Sigmoid colon (tissue), 3 donors: Measurements from ENCODE around the gene NTM.

Experiments used
- POLR2A ChIP-seq, 2 donors: fragments of 450-650 bp; IDR thresholded peaks; one replicate each; pipeline ENCODE4 v1.6.1; 2016; ENCODE audit warnings: antibody characterized with exemption in 2 of 2, mild to moderate bottlenecking in 2 of 2, moderate library complexity in 2 of 2
- TF ChIP-seq, protein P1 (sequence below), 4 experiments: fragments of 450-650 bp in 3 of 4; fragments of 200-600 bp in 1 of 4; IDR thresholded peaks; one replicate each; pipeline ENCODE4 v1.5.1; 2016 to 2019; ENCODE audit warnings: antibody characterized with exemption in 4 of 4, mild to moderate bottlenecking in 3 of 4, moderate library complexity in 2 of 4

DNA sequence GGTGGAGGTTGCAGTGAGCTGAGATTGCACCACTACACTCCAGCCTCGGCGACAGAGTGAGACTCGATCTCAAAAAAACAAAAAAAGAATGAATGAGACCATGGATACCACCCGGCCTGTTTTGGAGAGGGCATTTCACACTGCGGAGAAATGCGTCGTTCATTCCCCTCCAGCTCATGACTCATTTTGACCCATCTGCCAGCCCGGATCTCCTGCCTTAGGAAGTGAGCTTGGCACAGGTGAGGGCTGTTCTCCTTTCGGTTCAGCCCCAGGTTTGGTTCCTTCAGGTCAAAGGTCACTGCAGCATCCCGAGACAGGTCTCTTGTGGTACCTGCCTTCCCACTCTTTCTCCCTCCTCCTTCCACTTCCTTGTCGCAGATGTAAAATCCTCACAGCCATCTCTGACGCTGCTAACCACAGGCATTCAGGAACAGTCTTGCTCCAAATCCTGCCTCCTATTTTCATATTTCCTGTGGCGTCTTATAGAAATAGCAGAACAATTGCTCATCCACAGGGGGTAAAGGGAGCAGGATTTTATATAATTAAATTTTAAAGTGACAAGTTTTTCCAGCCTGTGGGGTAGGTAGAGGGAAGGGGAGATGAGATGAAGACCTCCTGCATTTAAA, 517.9 kb downstream of the NTM start:
- TF ChIP-seq POLR2A (IDR thresholded peaks at IDR 0.05), result no peak
- TF ChIP-seq, protein P1, sequence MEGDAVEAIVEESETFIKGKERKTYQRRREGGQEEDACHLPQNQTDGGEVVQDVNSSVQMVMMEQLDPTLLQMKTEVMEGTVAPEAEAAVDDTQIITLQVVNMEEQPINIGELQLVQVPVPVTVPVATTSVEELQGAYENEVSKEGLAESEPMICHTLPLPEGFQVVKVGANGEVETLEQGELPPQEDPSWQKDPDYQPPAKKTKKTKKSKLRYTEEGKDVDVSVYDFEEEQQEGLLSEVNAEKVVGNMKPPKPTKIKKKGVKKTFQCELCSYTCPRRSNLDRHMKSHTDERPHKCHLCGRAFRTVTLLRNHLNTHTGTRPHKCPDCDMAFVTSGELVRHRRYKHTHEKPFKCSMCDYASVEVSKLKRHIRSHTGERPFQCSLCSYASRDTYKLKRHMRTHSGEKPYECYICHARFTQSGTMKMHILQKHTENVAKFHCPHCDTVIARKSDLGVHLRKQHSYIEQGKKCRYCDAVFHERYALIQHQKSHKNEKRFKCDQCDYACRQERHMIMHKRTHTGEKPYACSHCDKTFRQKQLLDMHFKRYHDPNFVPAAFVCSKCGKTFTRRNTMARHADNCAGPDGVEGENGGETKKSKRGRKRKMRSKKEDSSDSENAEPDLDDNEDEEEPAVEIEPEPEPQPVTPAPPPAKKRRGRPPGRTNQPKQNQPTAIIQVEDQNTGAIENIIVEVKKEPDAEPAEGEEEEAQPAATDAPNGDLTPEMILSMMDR (IDR thresholded peaks at IDR 0.05), result no peak
